Endothelial cell of umbilical vein (primary cell): ENCODE results near the gene CTR9. TPM values are rescaled to one million over a fixed set of nuclear protein-coding genes. Genes with fewer than 3 reads are reported as not detected.

Experiments
- BruUV-seq: library from RNA; stranded (reverse); fragments of 400-500 nt; replicated peaks from 2 replicates; lab custom pipeline; 2021; lab: Mats Ljungman, UMichigan
- CTCF ChIA-PET: fragments of 300-600, 350-600 bp; sonication (Branson Sonifier 250); formaldehyde crosslinking; loops from one replicate; lab custom pipeline; 2021; ENCODE audit warnings: antibody characterized with exemption, inconsistent platforms; lab: Charles Lee
- POLR2A ChIA-PET: fragments of 300-600, 350-600 bp; sonication (Branson Sonifier 250); formaldehyde crosslinking; loops from one replicate; lab custom pipeline; 2021; ENCODE audit warnings: antibody characterized with exemption, inconsistent platforms; lab: Charles Lee
- DNase-seq: peaks from one replicate; pipeline ENCODE4 v3.0.0-alpha.2; 2011; ENCODE audit warnings: low read depth, low spot score
- FAIRE-seq: peaks from 2 replicates; lab custom pipeline; 2011; peaks lifted over from hg19 to GRCh38; lab: Jason Lieb, UNC
- H2AFZ ChIP-seq: 2 replicates; pipeline ENCODE4 v1.6.0; 2012; ENCODE audit warnings: low read depth, low read length, control low read depth, inconsistent platforms
- H3K27ac ChIP-seq: 2 replicates; pipeline ENCODE4 v1.5.1; 2011; ENCODE audit warnings: low read depth, mild to moderate bottlenecking, control low read depth, low read length, moderate library complexity; ENCODE audit not compliant: insufficient read depth
- H3K27me3 ChIP-seq, 2 experiments: 2 replicates each; pipeline versions ENCODE4 v1.6.0 to v1.6.1; 2011; ENCODE audit warnings: low read length in 2 of 2, mixed read lengths in 1 of 2; ENCODE audit not compliant: control insufficient read depth in 2 of 2, insufficient read depth in 2 of 2
- H3K36me3 ChIP-seq, 2 experiments: 2 replicates in 1 of 2; 3 replicates in 1 of 2; pipeline ENCODE4 v1.5.1; 2011; ENCODE audit warnings: low read length in 2 of 2, mild to moderate bottlenecking in 1 of 2, moderate library complexity in 1 of 2; ENCODE audit not compliant: control insufficient read depth in 2 of 2, insufficient read depth in 2 of 2; ENCODE audit errors: extremely low read depth in 1 of 2
- H3K4me1 ChIP-seq: 3 replicates; pipeline ENCODE4 v1.5.1; 2011; ENCODE audit warnings: mild to moderate bottlenecking, low read length; ENCODE audit not compliant: control insufficient read depth, insufficient read depth; ENCODE audit errors: extremely low read depth
- H3K4me2 ChIP-seq: 2 replicates; pipeline ENCODE4 v1.6.1; 2011; ENCODE audit warnings: low read length, control low read depth, mixed read lengths; ENCODE audit not compliant: insufficient read depth
- H3K4me3 ChIP-seq, 3 experiments: fragments of 200-600 bp in 1 of 3; sonication (generic), shearing (Covaris generic) in 1 of 3; replicated peaks in 1 of 3; 2 replicates each; pipeline ENCODE4 v1.5.1; 2011 to 2016; ENCODE audit warnings: control low read depth in 3 of 3, low read length in 3 of 3, mild to moderate bottlenecking in 2 of 3, inconsistent platforms in 1 of 3, low read depth in 1 of 3, moderate library complexity in 1 of 3; ENCODE audit not compliant: insufficient read depth in 1 of 3
- H3K79me2 ChIP-seq: 2 replicates; pipeline ENCODE4 v1.6.0; 2012; ENCODE audit warnings: low read length, inconsistent platforms; ENCODE audit not compliant: control insufficient read depth, insufficient read depth
- H3K9ac ChIP-seq: replicated peaks from 2 replicates; pipeline ENCODE3; 2011; ENCODE audit warnings: low read length, control low read depth; ENCODE audit not compliant: insufficient read depth; ENCODE audit errors: extremely low read depth
- H3K9me1 ChIP-seq: replicated peaks from 3 replicates; pipeline ENCODE4 v1.6.0; 2011; ENCODE audit warnings: mild to moderate bottlenecking, low read length; ENCODE audit not compliant: control insufficient read depth, insufficient read depth; ENCODE audit errors: extremely low read depth
- H3K9me3 ChIP-seq: replicated peaks from 2 replicates; pipeline ENCODE4 v1.5.1; 2012; ENCODE audit warnings: low read length, inconsistent platforms; ENCODE audit not compliant: control insufficient read depth, insufficient read depth
- H4K20me1 ChIP-seq: replicated peaks from 2 replicates; pipeline ENCODE3; 2011; ENCODE audit warnings: mild to moderate bottlenecking, low read length; ENCODE audit not compliant: control insufficient read depth, insufficient read depth; ENCODE audit errors: extremely low read depth
- CTCF ChIP-seq, 2 donors: IDR thresholded peaks; 1 replicate in 1 of 2; 2 replicates in 1 of 2; pipeline ENCODE4 v1.5.1; 2011; ENCODE audit warnings: low read length in 2 of 2, mild to moderate bottlenecking in 2 of 2, moderate library complexity in 2 of 2, control low read depth in 1 of 2, inconsistent platforms in 1 of 2, low read depth in 1 of 2; ENCODE audit not compliant: insufficient read depth in 1 of 2; ENCODE audit errors: extremely low read depth in 1 of 2
- EZH2 ChIP-seq: IDR thresholded peaks from 2 replicates; pipeline ENCODE4 v1.6.1; 2012; ENCODE audit warnings: borderline replicate concordance, low read depth, mild to moderate bottlenecking, moderate library complexity, low read length, inconsistent platforms; ENCODE audit not compliant: severe bottlenecking
- FOS ChIP-seq: IDR thresholded peaks from 2 replicates; pipeline ENCODE4 v1.6.1; 2011; ENCODE audit warnings: mild to moderate bottlenecking, low read length, moderate library complexity, borderline replicate concordance; ENCODE audit not compliant: insufficient read depth
- GATA2 ChIP-seq: IDR thresholded peaks from 2 replicates; pipeline ENCODE4 v1.7.0; 2011; ENCODE audit warnings: low read depth, mild to moderate bottlenecking, moderate library complexity, mixed read lengths, low read length; ENCODE audit not compliant: insufficient read length, insufficient read depth
- JUN ChIP-seq: IDR thresholded peaks from 2 replicates; pipeline ENCODE4 v1.6.1; 2011; ENCODE audit warnings: borderline replicate concordance, low read depth; ENCODE audit not compliant: insufficient read length, insufficient read depth
- MAX ChIP-seq: IDR thresholded peaks from 2 replicates; pipeline ENCODE4 v1.6.1; 2011; ENCODE audit not compliant: insufficient read depth, insufficient read length
- MYC ChIP-seq: IDR thresholded peaks from one replicate; pipeline ENCODE4 v1.6.1; 2011; ENCODE audit warnings: mild to moderate bottlenecking, low read depth, low read length
- POLR2A ChIP-seq: IDR thresholded peaks from 2 replicates; pipeline ENCODE4 v1.6.1; 2012; ENCODE audit warnings: low read depth, mild to moderate bottlenecking, control low read depth, low read length
- POLR2AphosphoS5 ChIP-seq: IDR thresholded peaks from 2 replicates; pipeline ENCODE4 v1.6.1; 2012; ENCODE audit warnings: low read depth, mild to moderate bottlenecking, control low read depth, low read length, moderate library complexity; ENCODE audit not compliant: insufficient read depth
- dilution Hi-C: fragments of 300-500 bp; cut with MboI; formaldehyde crosslinking; loops from one replicate; pipeline ENCODE4 v1.15.0; 2019; ENCODE audit warnings: low sequenced_read_pairs; ENCODE audit not compliant: extremely low pct_ligation_motif_present
- intact Hi-C: fragments of 100-400 bp; cut with micrococcal nuclease; formaldehyde crosslinking; loops from one replicate; pipeline ENCODE4 v1.10.0; 2022
- polyA plus RNA-seq, 4 experiments: library from polyadenylated mRNA; depleted of rRNA in 3 of 4; stranded (reverse) in 3 of 4; unstranded in 1 of 4; fragments of >200 nt; gene quantifications; 2 replicates each; pipeline versions ENCODE4 v1.2.1 to v1.2.3, GENCODE V29; 2011 to 2012; ENCODE audit warnings: missing spikeins in 1 of 4
- total RNA-seq: library from RNA; stranded (reverse); gene quantifications from 2 replicates; pipeline ENCODE4 v1.2.3, GENCODE V29; 2021

The CTR9 gene
- total and polyA plus RNA-seq, 2 donors (not counting 3 experiments of a cell fraction or from before 2014, with no cell fraction given): 7.5 to 33.2 TPM

GRCh38 chr11:10777806-10778205 is 26.8 kb downstream of the CTR9 start:
- no peaks in the 10 kb centered on the region for H3K9me1 ChIP-seq
- no peak overlapping the region for H3K4me2 ChIP-seq
- dilution Hi-C loops (no loop called here), intact Hi-C loops (no loop called here)
- no TSS peak for BruUV-seq
- no peaks in the 10 kb centered on the region for H3K4me1 ChIP-seq
- H3K79me2 ChIP-seq: no peaks in the 10 kb centered on the region
- POLR2A ChIA-PET: no interaction called here
- H3K9me3 ChIP-seq: no peaks in the 10 kb centered on the region
- H3K27ac ChIP-seq: no peak overlapping the region
- H3K36me3 ChIP-seq: peaks cover 16 to 35% of the 10 kb centered on the region in 2 experiments
- H2AFZ ChIP-seq: no peak overlapping the region
- DNase-seq: no peak
- no peak for FAIRE-seq
- no peaks in the 10 kb centered on the region for H3K27me3 ChIP-seq
- H4K20me1 ChIP-seq: no peaks in the 10 kb centered on the region
- CTCF ChIA-PET: no interaction called here
- TF ChIP-seq MYC (no peak), FOS (no peak), CTCF (IDR thresholded peaks at IDR 0.05; ENCODE audit: extremely low read depth in 1 of 2, insufficient read depth in 1 of 2, low read depth in 1 of 2, low read length in 2 of 2) (no peak), MAX (no peak), POLR2A (no peak), GATA2 (no peak), POLR2AphosphoS5 (no peak), JUN (no peak), EZH2 (no peak)
- H3K9ac ChIP-seq: no peak overlapping the region
- no peak overlapping the region for H3K4me3 ChIP-seq
